ENCODE measurements around the gene TDRKH. TPM values are rescaled to one million over a fixed set of nuclear protein-coding genes. Genes with fewer than 3 reads are reported as not detected.
A peak's percentile ranks its signal among the peaks of the same experiment; 100 is the strongest.

Gene TDRKH
- total and polyA plus RNA-seq, 3 donors from 2014 or later, result 26.3 to 50.9 (median 31.5) TPM

GRCh38 chr1:151832318-151832980, 42.1 kb upstream of the TDRKH start:
- intact Hi-C loops (cut with DNase I; ENCODE audit: low total_unique reads), result no loop called here
- H3K4me3 ChIP-seq, result no peak overlapping the region
- peaks cover 22% of the 10 kb centered on the region for H3K4me1 ChIP-seq
- 63 to 71% methylated on average over 10 of the region's 10 CpGs for WGBS, 2 donors
- H3K36me3 ChIP-seq (ENCODE audit: low read depth, missing control alignments), result no peaks in the 10 kb centered on the region
- H3K27ac ChIP-seq, result no peak overlapping the region
- no peaks in the 10 kb centered on the region for H3K27me3 ChIP-seq
- H3K9me3 ChIP-seq, result no peaks in the 10 kb centered on the region
- DNase-seq, result peak; percentile 93
- TF ChIP-seq POLR2A (IDR thresholded peaks at IDR 0.05) (no peak), CTCF (IDR thresholded peaks at IDR 0.05) (no peak)

- Histone ChIP-seq H3K4me3 (peak within 1 kb of the TSS in 1 of 2 donors; percentile 62), H3K36me3 (ENCODE audit: low read depth, missing control alignments) (no peaks in the 10 kb centered on the region), H3K27me3 (no peaks in the 10 kb centered on the region), H3K4me1 (peaks cover 23% of the 10 kb centered on the region), H3K27ac (peak within 1 kb of the TSS; percentile 5 to 59), H3K9me3 (no peaks in the 10 kb centered on the region)
- TF ChIP-seq CTCF (IDR thresholded peaks at IDR 0.05) (no peak), POLR2A (IDR thresholded peaks at IDR 0.05) (no peak)
- WGBS, 2 donors, result 58 to 59% methylated on average over 5 of the region's 5 CpGs
- DNase-seq, result peak; percentile 79
- intact Hi-C loops (cut with DNase I; ENCODE audit: low total_unique reads), result no loop called here
These were observed 41.3 kb upstream of the TDRKH start, which contains the start of gene RORC for GRCh38 chr1:151831605-151832004. TSS of gene RORC (minus strand) at chr1:151831802. CDS start at chr1:151831764, 38 bp downstream.

GRCh38 chr1:151831256-151831591, 40.9 kb upstream of the TDRKH start:
- Histone ChIP-seq H3K27ac (peak overlapping the region; percentile 5 to 59), H3K27me3 (no peaks in the 10 kb centered on the region), H3K9me3 (no peaks in the 10 kb centered on the region), H3K4me1 (peaks cover 27% of the 10 kb centered on the region), H3K4me3 (peak overlapping the region in 1 of 2 donors; percentile 62), H3K36me3 (ENCODE audit: low read depth, missing control alignments) (no peaks in the 10 kb centered on the region)
- no peak for DNase-seq
- TF ChIP-seq CTCF (IDR thresholded peaks at IDR 0.05) (no peak), POLR2A (IDR thresholded peaks at IDR 0.05) (no peak)
- WGBS, 2 donors, result 65 to 74% methylated on average over 4 of the region's 4 CpGs
- intact Hi-C loops (cut with DNase I; ENCODE audit: low total_unique reads), result no loop called here

- DNase-seq, result no peak
- Histone ChIP-seq H3K27me3 (no peaks in the 10 kb centered on the region), H3K9me3 (no peaks in the 10 kb centered on the region), H3K27ac (no peak overlapping the region), H3K36me3 (ENCODE audit: low read depth, missing control alignments) (no peaks in the 10 kb centered on the region), H3K4me3 (no peak overlapping the region), H3K4me1 (peaks cover 39% of the 10 kb centered on the region)
- intact Hi-C loops (cut with DNase I; ENCODE audit: low total_unique reads), result no loop called here
- TF ChIP-seq POLR2A (IDR thresholded peaks at IDR 0.05), result no peak
- no peak for TF ChIP-seq CTCF (IDR thresholded peaks at IDR 0.05)
- 61 to 75% methylated on average over 4 to 6 of the region's 6 CpGs for WGBS, 2 donors
These were observed 39.8 kb upstream of the TDRKH start for GRCh38 chr1:151830055-151830454.

Measured in testis (tissue), 3 donors.